Measurements from ENCODE around the gene HSD17B12.

GRCh38 chr11:43770173-43770572, 89.6 kb downstream of the HSD17B12 start:
- TF ChIP-seq NFYB (CRISPR knock-in tag; IDR thresholded peaks at IDR 0.05) (no peak), TAF1 (CRISPR knock-in tag; IDR thresholded peaks at IDR 0.05) (no peak), HOXA7 (CRISPR knock-in tag; IDR thresholded peaks at IDR 0.05) (no peak)
